OCI-M2 (cell line): ENCODE measurements around the gene EMP2.
"Not testable (repeated sequence)": the region's sequence is repeated elsewhere in the genome, so short reads cannot be mapped to it uniquely, and the experiment has no call there.

Experiments used
- DNase-seq: peaks from one replicate; lab custom pipeline; 2025; ENCODE audit not compliant: unreplicated experiment; lab: John Stamatoyannopoulos, UW

EMP2 gene

DNA sequence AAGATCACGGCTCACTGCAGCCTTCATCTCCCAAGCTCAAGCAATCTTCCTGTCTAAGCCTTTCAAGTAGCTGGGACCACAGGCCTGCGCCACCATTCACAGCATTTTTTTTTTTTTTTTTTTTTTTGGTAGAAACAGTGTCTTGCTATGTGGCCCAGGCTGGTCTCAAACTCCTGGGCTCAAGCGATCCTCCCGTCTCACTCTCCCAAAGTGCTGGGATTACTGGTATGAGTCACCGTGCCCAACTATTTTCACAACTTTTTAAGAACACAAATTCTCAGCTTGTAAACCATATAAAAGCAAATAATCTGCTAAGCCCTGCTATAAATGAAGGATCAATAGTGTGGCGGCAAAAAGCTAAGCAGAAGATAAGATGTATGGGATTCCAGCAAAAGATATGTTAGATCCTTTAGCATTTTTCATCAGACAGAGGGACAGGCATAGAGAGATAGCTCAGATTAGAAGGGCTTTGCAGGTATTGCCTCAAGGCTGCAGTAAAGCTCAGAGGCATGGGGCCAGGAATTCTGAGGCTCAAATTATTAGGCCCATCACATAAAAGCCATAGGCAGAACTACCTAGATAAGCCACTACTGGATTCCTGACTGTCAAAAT lies 55.1 kb downstream of the EMP2 start:
- no peak for DNase-seq

DNA sequence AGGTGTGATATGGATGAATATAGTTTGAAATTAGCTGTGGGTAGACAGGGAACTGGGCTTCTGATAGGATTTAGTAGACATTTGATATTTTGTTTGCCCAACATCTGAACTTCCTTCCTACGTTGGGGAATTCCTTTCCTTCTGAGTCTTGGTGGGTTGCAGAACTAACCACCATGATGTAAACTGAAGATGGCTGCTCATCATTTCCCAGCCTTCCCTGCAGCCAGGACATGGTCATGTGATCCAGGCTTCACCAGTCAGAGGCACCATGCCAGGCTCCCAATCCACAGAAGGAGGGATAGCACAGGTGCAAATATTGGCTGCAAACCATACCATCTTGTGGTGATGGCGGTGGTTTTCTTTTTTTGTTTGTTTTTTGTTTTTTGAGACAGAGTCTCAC lies 57.4 kb downstream of the EMP2 start:
- no peak for DNase-seq

DNA sequence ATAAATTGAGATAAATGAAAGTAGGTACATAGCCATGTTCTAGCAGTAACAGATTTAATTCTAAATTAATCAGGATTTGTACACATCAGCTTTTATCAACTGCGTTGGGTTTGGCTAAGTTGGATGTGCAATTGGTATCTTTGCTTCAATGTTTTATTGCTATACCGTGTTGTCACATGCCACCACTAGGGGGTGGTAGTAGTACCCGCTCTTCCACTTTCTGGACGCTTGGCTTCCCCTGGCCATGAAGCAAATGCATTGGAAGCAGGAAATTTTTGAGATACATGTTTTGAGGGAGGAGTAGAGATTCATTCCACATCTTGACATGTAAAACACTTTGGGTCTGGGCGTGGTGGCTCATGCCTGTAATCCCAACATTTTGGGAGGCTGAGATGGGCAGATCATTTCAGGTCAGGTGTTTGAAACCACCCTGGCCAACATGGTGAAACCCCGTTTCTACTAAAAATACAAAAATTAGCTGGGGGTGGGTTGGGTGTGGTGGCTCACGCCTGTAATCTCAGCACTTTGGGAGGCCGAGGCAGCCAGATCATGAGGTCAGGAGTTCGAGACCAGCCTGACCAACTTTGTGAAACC lies 58.6 kb downstream of the EMP2 start:
- no peak for DNase-seq

DNA sequence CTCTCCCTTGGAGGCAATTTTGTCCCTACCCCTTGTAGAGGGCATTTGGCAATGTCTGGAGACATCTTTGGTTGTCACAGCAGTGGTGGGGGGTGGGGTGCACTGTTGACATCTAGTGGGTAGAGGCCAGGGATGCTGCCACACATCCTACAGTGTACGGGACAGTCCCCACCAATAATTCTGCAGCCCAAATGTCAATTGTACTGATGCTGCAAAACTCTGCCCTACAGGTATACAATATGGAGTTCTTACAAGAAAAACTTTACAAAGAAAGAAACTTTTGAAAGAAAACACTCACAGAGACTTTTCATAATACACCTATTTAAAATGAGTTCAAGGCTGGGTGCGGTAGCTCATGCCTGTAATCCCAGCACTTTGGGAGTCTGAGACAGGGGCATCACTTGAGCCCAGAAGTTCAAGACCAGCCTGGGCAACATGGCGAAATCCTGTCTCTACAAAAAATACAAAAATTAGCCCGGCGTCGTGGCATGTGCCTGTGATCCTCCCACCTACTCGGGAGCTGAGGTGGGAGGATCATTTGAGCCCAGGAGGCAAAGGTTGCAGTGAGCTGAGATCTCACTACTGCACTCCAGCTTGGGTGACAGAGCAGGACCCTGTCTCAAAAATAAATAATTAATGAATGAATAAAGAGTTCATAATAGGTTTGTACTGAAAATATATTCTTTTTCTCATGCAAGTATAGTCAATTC lies 59.4 kb downstream of the EMP2 start:
- DNase-seq: no peak

DNA sequence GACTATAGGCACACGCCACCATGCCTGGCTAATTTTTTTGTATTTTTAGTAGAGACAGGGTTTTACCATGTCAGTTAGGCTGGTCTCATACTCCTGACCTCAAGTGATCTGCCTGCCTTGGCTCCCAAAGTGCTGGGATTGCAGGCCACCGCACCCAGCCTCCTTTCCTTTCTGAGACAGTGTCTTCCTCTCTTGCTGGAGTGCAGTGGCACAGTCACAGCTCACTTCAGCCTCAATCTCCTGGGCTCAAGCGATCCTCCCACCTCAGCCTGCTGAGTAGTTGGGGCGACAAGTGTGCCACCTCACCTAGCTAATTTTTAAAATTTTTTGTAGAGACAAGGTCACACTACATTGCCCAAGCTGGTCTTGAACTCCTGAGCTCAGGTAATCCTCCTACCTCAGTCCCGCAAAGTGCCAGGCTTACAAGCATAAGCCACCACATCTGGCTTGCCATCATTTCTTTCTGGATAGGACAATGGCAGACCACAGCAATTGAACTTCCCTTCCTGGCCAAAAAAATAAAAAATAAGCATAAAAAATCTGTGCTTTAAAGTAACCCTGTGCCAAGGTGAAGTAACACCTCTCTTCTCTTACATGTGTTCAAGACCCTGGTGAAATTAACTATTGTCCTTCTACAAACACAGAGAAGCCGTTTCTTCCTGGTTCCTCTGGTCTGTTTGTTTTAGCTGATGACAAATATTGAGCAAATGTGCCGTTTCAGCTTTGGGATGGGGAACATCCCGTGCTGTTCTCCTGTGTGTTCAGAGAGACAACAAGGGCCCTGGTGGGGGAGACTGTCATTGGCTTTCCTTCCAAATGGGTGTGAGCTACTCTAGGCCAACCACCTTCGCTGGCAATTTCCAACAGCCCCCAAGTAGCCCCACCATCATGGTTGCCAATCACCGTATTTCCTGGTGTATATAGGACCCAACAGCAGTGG lies 60.2 kb downstream of the EMP2 start:
- no peak for DNase-seq

DNA sequence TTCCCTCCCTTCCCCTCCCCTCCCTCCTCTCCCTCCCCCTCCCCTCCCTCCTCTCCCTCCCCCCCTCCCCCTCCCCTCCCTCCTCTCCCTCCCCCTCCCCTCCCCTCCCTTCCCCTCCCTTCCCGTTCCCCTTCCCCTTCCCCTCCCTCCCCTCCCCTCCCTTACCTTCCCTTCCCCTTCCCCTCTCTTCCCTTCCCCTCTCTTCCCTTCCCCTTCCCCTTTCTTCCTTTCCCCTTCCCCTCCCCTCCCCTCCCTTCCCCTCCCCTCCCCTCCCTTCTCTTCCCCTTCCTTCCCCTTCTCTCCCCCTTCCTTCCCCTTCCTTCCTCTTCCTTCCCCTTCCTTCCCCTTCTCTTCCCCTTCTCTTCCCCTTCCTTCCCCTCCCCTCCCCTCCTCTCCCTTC lies 61.1 kb downstream of the EMP2 start:
- no peak for DNase-seq

DNA sequence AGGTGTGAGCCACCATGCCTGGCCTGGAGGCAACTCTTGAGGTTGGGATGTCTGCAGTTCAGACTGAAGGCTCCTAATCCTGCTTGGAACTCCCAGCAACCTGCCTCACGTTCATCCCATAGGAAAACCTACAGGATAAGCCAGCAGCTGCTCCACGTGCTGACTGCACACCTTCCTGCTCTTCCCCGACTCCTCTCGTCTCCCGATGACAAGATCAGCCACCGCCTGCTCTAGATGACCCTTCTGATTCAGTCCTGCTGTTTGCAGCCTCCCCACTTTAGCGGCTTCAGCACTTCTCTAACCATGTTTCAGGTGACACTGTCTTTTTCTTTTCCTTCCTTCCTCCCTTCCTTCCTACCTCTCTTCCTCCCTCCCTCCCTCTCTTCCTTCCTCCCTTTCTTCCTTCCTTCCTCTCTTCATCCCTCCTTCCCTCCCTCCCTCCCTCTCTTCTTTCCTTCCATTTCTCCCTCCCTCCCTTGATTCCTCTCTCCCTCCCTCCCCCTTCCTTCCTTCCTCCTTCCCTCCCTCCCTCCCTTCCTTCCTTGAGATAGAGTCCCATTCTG lies 61.8 kb downstream of the EMP2 start:
- DNase-seq: no peak

DNA sequence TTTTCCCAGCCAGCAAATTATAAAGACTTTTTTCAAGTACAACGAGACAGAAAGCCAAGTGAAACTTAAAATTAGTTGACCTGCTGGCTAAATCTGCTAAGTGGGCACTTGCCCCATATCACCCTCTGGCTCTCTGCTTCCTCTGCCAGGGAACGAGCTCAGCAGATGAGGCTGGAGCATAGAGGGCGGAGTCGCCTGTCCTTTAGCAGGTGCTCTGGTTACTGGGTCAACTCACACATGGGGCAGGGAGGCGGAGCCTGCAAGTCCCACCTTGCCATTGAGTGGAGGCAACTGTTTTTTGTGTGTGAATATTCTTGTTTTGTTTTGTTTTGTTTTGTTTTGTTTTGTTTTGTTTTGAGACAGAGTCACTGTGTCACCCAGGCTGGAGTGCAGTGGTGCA lies 62.5 kb downstream of the EMP2 start:
- no peak for DNase-seq

DNA sequence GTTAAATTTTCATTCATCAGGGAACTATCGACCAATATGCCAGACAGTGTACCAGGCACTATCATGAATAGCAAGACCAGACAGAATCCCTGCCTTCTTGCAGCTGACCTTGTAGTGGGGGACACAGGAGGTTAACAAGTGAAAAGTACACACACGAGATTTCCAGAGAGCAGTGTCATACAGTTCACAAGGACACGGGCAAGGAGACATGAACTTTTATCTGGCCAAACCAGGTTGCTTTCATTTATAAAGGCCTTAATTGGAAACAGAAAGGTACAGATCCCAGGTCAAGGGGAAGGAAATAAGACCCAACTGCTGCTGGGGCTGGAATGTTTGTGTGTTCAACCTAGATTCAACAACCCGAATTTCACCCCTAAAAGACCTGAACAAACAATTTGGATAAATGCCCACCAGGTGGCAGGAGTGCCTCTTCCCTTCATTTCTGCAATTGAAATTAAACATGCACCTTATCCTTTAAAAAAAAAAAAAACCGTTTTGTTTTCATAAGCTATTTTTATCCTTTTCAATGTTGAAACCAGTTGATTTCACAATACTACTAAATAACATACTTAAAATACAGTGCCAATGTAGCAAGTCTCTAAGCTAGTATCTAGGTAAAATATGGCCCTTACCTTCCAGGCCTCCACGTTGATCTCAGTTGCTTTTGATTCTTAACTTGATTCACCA lies 65.9 kb downstream of the EMP2 start:
- no peak for DNase-seq

DNA sequence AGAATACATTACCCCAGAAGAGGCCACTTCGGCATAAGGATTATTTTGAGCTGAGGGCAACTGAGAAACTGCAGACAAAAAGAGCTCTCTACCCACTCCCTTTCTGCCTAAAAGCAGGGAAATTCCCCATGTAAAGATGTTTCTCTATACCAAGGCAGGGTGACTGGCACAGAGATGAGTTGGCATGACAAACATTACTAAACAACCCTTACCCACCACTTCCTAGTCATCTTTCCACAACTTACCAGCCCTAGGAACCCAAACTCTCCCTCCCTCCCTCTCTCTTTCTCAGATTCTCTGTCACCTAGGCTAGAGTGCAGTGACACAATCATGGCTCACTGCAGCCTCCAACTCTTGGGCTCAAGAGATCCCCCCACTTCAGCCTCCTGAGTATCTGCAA lies 68.6 kb downstream of the EMP2 start:
- DNase-seq: no peak

DNA sequence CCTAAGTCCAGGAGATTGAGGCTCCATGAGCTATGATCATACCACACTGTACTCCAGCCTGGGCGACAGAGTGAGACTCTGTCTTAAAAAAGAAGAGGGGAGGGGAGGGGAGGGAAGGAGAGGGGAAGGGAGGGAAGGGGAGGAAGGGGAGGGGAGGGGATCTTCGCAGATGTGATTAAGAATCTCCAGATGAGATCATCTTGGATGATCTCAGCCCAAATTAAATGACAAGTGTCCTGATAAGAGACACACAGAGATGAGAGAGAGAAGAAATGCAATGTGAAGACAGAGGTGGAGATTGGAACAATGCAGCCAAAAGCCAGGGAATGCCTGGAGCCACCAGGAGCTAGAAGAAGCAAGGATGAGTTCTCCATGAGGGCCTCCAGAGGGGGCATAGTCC lies 70.1 kb downstream of the EMP2 start:
- DNase-seq: no peak

DNA sequence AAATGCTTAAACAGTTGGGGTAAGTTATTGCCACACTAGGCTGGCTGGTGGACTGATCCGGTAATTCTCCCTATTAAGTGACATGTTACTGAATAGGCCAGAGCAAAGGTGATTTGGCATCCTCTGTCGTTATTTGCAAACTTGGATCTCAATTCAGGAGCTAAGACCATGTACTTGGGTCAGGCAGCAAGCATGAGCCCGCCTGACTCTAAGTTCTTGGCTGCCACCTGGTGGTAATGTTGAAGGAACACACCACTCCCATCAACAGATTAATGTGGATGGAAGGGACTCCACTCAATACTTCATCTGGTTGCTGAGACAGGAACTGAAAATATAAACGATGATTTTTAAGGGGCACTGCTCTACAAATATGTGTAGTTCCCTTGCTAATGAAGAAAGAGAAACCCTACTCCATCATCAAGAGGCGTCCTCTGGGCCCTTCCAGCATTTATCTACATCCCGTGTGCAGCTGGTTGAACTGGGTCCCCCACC lies 70.8 kb downstream of the EMP2 start:
- DNase-seq: peak; percentile 54

DNA sequence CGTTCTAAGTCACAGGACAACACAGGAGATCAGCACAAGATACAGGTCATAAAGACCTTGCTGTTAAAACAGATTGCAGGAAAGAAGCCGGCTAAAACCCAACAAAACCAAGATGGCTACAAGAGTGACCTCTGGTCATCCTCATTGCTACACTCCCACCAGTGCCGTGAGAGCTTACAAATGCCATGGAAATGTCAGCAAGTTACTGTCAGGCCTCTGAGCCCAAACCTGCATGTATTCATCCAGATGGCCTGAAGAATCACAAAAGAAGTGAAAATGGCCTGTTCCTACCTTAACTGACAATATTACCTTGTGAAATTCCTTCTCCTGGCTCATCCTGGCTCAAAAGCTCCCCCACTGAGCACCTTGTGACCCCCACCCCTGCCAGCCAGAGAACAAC lies 75.1 kb downstream of the EMP2 start:
- not testable (repeated sequence) for DNase-seq

DNA sequence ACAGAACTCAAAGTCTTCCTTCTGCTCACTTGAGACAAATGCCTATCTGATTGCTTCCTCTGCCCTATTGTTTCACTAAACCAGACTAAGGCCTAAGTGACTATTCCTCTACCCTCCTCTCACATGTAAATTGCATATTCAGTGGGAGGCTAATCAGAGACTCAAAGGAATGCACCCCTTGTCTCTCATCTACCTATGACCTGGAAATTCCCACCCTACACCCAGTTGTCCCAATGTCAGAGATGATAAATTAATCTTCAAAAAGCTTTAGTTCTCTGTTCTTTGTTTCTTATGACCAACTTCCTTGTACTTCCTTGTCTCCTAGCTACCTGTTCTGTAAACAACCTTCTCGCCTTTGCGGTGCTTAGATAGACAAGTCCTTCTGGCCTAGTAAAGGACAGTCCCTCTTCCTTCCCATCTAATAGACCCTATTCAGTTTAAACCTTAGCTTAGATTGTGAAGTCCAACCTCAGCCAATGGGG lies 76.0 kb downstream of the EMP2 start:
- DNase-seq: no peak

DNA sequence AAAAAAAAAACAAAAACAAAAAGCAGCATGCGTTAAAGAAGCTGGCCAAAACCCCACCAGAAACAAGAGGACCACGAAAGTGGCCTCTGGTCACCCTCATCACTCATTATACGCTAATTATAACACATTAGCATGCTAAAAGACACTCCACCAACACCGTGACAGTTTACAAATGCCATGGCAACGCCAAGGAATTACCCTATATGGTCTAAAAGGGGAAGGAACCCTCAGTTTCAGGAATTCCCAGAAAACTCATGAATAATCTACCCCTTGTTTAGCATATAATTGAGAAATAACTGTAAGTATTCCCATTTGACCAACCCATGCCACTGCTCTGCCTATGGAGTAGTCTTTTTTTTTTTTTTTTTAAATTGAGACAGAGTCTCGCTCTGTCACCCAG lies 77.6 kb downstream of the EMP2 start:
- DNase-seq: no peak

DNA sequence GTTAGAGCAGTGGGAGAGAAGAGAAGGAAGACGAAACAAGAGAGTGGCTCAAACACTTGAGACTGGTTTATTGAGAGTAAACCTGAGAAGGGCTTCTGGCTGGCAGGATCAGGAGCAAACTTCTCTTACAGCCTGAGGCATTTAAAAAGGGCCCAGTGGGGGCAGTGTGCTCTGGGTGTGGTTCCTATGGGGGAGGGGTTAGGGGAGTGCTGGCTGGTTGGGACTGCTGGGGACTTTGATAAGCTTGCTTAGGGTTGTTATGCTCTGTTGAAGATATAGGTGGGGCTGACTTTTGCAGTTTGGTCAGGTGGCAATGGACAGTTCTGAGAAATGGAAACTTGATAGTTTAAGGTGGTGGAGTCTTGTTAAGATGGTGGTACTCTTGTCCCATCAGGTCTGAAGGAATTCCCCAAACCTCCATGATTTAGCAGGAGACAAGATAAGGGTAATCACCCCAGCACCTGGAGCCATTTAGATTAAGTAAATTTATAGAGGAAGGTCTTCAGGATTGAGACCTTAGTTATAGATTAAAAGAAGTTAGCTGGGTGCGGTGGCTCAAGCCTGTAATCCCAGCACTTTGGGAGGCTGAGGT lies 79.3 kb downstream of the EMP2 start:
- DNase-seq: no peak

DNA sequence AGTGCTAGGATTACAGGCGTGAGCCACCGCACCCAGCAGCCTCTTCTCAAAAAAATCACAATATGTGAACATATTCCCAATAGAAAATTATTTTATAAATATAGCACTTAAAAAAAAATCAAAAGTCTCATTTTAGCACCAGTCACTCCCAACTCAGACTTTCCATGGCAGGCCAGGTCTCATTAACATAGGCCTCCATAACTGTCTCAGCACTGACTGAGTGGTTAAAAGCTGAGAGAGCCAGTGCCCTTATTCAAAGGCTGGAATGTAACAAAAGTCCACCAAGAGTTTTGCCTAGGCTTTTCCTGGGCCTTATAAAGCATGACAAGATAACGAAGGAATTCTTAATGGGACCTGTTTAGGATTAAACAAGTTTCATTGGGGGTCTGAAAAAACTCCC lies 79.8 kb downstream of the EMP2 start:
- DNase-seq: no peak

DNA sequence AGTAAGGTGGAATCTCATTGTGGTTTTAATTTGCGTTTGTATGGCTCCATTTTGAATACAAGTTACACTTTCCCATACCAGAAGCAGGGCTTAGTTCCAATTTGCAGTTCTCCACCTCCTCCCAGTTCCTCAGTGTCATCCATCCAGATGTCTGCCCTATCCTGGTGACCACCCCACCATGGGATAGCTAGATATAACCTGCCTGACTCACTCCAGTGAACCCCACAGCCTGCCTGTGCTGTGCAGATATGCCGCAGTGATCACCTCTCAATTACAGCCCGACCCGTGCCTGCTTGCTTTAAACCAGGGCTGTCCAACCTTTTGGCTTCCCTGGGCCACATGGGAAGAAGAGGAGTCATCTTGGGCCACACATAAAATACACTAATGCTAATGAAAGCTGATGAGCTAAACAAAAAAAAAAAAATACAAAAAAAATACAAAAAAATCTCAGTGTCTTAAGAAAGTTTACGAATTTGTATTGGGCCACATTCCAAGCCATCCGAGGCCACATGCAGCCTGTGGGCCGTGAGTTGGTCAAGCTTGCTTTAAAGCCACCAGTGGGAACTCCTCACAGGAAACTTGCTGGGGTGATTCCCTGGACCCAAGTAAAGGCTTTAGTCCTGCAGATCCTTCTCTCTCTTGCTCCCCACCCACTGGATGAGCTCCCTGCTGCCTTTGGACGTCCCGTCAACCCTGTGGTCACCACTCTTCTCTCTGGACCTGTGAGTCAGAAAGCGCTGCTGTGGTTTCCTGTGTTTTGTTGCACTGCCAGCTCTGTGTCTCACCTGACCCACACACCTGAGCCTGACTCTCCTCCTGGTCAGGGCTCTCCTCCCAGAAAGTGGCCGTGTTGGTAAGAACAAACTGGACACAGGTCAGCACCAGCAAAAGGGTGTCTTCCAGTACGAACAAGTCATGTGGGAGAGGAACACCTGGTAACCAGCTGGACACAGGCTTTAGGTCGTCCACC lies 83.0 kb downstream of the EMP2 start:
- peak; percentile 85 for DNase-seq

DNA sequence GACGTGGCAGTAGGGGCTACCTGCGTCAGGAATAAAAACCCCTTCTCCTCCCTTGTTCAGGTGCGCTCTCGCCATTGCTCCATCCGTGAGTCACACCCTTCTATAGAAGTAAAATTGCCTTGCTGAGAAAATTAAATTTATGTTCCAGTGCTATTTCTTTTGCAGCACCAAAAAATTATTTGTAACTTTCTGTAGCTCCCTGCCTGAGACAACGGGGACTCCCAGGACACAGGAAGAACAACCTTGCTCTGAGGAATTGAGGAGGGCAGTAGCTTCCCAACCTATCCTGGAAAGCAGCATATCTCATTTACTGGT lies 85.4 kb downstream of the EMP2 start:
- no peak for DNase-seq
